ENCODE results near the gene PDK2. TPM values are rescaled to one million over a fixed set of nuclear protein-coding genes. Genes with fewer than 3 reads are reported as not detected.

PDK2 gene
- total RNA-seq, 1 experiment from 2014 or later: 31.9 TPM

DNA sequence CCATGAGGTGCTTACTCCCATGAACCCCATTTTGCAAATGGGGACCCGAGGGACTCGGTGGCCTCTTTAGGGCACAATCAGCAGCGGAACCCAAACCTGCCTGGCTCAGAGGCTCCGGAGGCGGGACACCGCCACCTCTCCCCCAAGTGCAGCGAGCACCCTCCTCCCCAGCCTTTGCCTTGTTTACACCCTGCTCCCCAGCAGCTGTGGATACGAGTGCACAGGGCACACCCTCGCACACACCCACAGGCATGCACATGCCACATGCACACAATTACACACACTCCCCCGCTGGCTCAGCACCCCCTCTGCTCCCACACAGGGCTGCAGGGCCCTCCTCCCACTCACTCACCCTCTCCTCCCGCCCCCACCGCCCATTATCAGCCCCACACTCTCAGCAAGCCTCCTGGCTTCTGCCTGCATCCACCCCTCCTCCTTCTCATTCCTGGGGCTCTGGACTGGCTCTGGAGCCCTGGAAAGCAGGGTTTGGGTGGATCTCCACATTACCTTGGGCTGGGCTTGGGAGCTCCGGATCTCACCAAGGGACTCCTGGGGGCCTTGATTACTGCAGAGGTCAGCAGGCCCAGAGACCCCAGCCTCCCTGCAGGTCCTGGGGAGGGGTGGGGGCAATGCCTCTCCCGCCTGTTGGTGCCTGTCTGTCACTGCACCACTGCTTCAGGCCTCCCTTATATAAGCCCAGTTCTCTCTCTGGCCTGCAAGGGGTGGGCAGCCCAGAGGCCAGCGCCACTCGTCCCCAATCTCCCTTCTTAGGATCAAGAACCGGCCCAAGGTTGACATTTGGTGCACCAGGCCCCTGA is 6.4 kb downstream of the PDK2 start:
- 0 out of 2 replicates have a peak, but pooled peaks cover 5% of the 10 kb centered on the region for H3K4me1 ChIP-seq (ENCODE audit: insufficient read depth, low read length)

DNA sequence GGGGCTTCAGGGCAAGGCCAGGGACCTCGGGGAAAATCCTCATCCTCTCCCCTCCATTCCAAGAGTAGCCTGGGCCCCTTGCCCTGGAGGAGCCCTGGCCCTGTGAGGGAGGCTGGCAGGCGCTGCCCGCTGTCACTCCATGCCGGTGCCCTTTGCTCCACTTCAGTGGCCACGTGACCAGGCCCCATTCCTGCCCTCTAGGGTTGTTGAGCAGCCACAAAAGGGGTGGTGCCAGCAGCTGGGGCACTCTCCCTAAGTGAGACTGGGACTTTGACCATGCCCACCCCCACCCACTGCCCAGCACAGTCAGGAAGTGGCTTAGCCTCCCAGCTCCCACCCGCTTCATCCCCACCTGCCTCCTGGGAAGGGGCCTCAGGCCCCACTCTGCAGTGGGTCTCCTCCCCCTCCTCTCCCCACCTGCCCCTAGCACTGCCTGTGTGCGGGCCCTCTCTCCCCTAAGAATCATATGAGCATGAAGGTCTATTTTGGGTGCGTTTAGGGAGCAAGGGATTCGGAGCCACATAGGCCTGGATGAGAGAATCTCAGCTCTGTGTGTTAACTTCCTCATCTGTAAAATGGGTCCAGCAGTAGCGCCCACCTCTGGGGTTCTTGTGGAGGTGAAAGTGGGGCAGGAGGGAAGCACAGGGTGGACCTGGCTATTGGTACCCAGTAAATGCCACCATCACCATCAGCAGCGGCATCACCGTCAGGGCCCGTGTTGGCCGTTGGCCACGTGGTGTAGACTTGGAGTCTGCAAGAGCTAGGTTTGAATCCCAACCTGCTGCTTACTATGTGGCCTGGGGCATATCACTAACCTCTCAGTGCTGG is 7.2 kb downstream of the PDK2 start:
- Histone ChIP-seq H3K79me2 (ENCODE audit: low read length) (no peaks in the 10 kb centered on the region), H3F3A (ENCODE audit: low read length, unreplicated experiment) (no peaks in the 10 kb centered on the region), H3K27me3 (ENCODE audit: low read length) (no peaks in the 10 kb centered on the region), H3K4me3 (ENCODE audit: low read length) (no peak overlapping the region), H3K4me1 (ENCODE audit: insufficient read depth, low read length) (peaks cover 6% of the 10 kb centered on the region; the same call in 1 of the 2 replicates), H3K9ac (ENCODE audit: low read length) (no peak overlapping the region), H3K36me3 (ENCODE audit: low read depth, low read length) (no peaks in the 10 kb centered on the region; the same call in 1 of the 2 replicates), H3K4me2 (ENCODE audit: low read length) (no peak overlapping the region), H4K20me1 (ENCODE audit: low read length) (no peaks in the 10 kb centered on the region), H3K9me2 (replicated peaks; ENCODE audit: low read length) (no peaks in the 10 kb centered on the region), H2AFZ (ENCODE audit: low read length) (no peak overlapping the region), H3K9me3 (ENCODE audit: low read length) (no peaks in the 10 kb centered on the region), H3K27ac (ENCODE audit: low read length) (no peak overlapping the region)
- TF ChIP-seq EZH2phosphoT487 (IDR thresholded peaks at IDR 0.05; ENCODE audit: borderline replicate concordance, low read length) (no peak), EZH2 (IDR thresholded peaks at IDR 0.05; ENCODE audit: low read length, unreplicated experiment) (no peak)
- TF ChIP-seq, protein P1, sequence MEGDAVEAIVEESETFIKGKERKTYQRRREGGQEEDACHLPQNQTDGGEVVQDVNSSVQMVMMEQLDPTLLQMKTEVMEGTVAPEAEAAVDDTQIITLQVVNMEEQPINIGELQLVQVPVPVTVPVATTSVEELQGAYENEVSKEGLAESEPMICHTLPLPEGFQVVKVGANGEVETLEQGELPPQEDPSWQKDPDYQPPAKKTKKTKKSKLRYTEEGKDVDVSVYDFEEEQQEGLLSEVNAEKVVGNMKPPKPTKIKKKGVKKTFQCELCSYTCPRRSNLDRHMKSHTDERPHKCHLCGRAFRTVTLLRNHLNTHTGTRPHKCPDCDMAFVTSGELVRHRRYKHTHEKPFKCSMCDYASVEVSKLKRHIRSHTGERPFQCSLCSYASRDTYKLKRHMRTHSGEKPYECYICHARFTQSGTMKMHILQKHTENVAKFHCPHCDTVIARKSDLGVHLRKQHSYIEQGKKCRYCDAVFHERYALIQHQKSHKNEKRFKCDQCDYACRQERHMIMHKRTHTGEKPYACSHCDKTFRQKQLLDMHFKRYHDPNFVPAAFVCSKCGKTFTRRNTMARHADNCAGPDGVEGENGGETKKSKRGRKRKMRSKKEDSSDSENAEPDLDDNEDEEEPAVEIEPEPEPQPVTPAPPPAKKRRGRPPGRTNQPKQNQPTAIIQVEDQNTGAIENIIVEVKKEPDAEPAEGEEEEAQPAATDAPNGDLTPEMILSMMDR (conservative IDR thresholded peaks at IDR 0.05; ENCODE audit: low read depth, low read length): no peak
- BruUV-seq (replicated peaks): no TSS peak
- ATAC-seq (no peak; the same call in 1 of the 2 replicates), DNase-seq (no peak)
- ChIA-PET CTCF (no interaction called here), POLR2A (ENCODE audit: unreplicated experiment) (no interaction called here)
- intact Hi-C loops (cut with micrococcal nuclease): no loop called here

More for the DNA sequence above, 6.4 kb downstream of the PDK2 start:
- Histone ChIP-seq H3K4me2 (ENCODE audit: low read length) (no peak overlapping the region), H3K9me3 (ENCODE audit: low read length) (no peaks in the 10 kb centered on the region), H4K20me1 (ENCODE audit: low read length) (no peaks in the 10 kb centered on the region), H2AFZ (ENCODE audit: low read length) (no peak overlapping the region), H3K4me3 (ENCODE audit: low read length) (no peak overlapping the region), H3K27me3 (ENCODE audit: low read length) (no peaks in the 10 kb centered on the region), H3K9me2 (replicated peaks; ENCODE audit: low read length) (no peaks in the 10 kb centered on the region), H3K79me2 (ENCODE audit: low read length) (no peaks in the 10 kb centered on the region), H3K9ac (ENCODE audit: low read length) (no peak overlapping the region), H3K27ac (ENCODE audit: low read length) (no peak overlapping the region), H3K36me3 (ENCODE audit: low read depth, low read length) (no peaks in the 10 kb centered on the region; the same call in 1 of the 2 replicates), H3F3A (ENCODE audit: low read length, unreplicated experiment) (no peaks in the 10 kb centered on the region)
- BruUV-seq (replicated peaks): no TSS peak
- TF ChIP-seq, protein P1 (conservative IDR thresholded peaks at IDR 0.05; ENCODE audit: low read depth, low read length): no peak
- no peak for TF ChIP-seq EZH2 (IDR thresholded peaks at IDR 0.05; ENCODE audit: low read length, unreplicated experiment)
- no peak for TF ChIP-seq EZH2phosphoT487 (IDR thresholded peaks at IDR 0.05; ENCODE audit: borderline replicate concordance, low read length)
- intact Hi-C loops (cut with micrococcal nuclease): no loop called here
- CTCF ChIA-PET: no interaction called here
- POLR2A ChIA-PET (ENCODE audit: unreplicated experiment): no interaction called here
- ATAC-seq (peak; percentile 28), DNase-seq (no peak)
